ENCODE data around the gene ZNF770. TPM values are rescaled to one million over a fixed set of nuclear protein-coding genes. Genes with fewer than 3 reads are reported as not detected.

Gene ZNF770
- total RNA-seq, 1 experiment from 2014 or later = 70.7 TPM

DNA sequence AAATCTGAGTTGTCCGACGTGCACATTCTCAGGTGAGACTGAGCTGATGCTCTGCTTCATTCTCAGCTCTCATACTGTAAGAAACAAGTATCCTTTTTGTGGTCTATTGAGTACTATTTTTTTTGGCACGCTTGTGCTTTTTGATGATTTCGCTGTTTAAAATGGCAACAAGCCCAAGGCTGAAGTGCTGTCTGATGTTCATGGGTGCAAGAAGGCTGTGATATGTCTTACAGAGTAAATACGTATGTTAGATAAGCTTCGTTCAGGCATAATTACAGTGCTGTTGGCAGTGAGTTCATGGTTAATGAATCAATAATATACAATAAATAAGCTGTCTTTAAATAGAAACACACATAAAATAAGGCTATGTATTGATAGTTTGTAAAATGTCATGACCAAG lies 45.7 kb downstream of the ZNF770 start (continued):
- TF ChIP-seq CTCF (IDR thresholded peaks at IDR 0.05 in 2 of 3, conservative IDR thresholded peaks at IDR 0.05 in 1 of 3; ENCODE audit: borderline replicate concordance in 1 of 3, insufficient read depth in 1 of 3, low read depth in 2 of 3, low read length in 2 of 3) = no peak
- TF ChIP-seq ZBTB33 (IDR thresholded peaks at IDR 0.05; ENCODE audit: extremely low read depth, insufficient replicate concordance, low read length) = no peak
- no peak for TF ChIP-seq CBX3 (IDR thresholded peaks at IDR 0.05; ENCODE audit: low read depth)
- no peak for TF ChIP-seq MAX (IDR thresholded peaks at IDR 0.05)
- no peak for TF ChIP-seq RAD21 (IDR thresholded peaks at IDR 0.05; ENCODE audit: low read depth)
- TF ChIP-seq YY1 (IDR thresholded peaks at IDR 0.05; ENCODE audit: extremely low read depth, insufficient replicate concordance, low read depth, low read length) = no peak

DNA sequence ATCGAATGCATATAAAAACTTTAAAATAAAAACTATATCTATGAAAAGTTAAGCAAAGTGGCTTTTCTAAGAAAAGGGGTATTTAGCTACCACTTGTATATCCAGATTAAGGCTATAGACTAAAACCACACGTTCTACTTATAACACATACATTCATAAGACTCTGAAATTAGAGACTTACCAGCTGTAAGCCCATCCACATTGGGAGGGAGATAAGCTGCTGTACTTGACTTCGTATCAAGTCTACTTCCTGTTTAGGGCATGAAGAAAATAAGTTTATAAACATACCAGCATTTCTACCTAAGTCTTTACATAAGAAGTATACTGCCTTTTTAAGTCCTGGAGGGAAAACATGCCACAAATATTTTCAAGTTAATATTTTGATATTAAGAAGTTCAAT lies 46.3 kb downstream of the ZNF770 start:
- Histone ChIP-seq H3K4me2 (ENCODE audit: low read length) (no peak overlapping the region), H4K20me1 (ENCODE audit: insufficient read depth) (no peaks in the 10 kb centered on the region), H3K36me3 (ENCODE audit: control insufficient read depth in 1 of 2, insufficient read depth in 2 of 2, low read length in 2 of 2) (peaks cover 13 to 27% of the 10 kb centered on the region in 2 experiments; a peak in 3 of 4 replicates), H3K9ac (ENCODE audit: low read length) (no peak overlapping the region), H2AFZ (ENCODE audit: low read depth, low read length, poor library complexity, severe bottlenecking) (no peak overlapping the region), H3K9me2 (ENCODE audit: insufficient read depth) (no peaks in the 10 kb centered on the region), H3K4me1 (ENCODE audit: control insufficient read depth in 1 of 2, insufficient read depth in 2 of 2, low read length in 2 of 2) (no peaks in the 10 kb centered on the region), H3K27me3 (ENCODE audit: insufficient read depth, low read length) (no peaks in the 10 kb centered on the region), H3K79me2 (ENCODE audit: insufficient read depth, low read length) (no peaks in the 10 kb centered on the region), H3K27ac (ENCODE audit: low read depth, low read length) (no peak overlapping the region), H3K4me3 (replicated peaks in 1 of 2; ENCODE audit: low read depth in 1 of 2, low read length in 2 of 2) (no peak overlapping the region), H3K9me3 (ENCODE audit: control insufficient read depth in 1 of 2, insufficient read depth in 1 of 2, low read depth in 1 of 2, low read length in 2 of 2) (no peaks in the 10 kb centered on the region)
- CTCF ChIA-PET = no interaction called here
- intact Hi-C loops (cut with micrococcal nuclease) = no loop called here
- ATAC-seq (no peak), DNase-seq (ENCODE audit: low read depth, low spot score) (no peak)
- RAD21 ChIA-PET (ENCODE audit: low non-redundant PET in 1 of 2, low total read pairs in 2 of 2, uncharacterized antibody in 2 of 2, unreplicated experiment in 2 of 2) = no interaction called here
- BruUV-seq (replicated peaks) = no TSS peak
- TF ChIP-seq JUND (IDR thresholded peaks at IDR 0.05) (no peak), ZNF274 (IDR thresholded peaks at IDR 0.05; ENCODE audit: low read depth, low read length) (no peak)
- POLR2A ChIA-PET = no interaction called here

Data from HCT116 (cell line).